ENCODE data around the gene TANGO6.

- TF ChIP-seq CTCF (conservative IDR thresholded peaks at IDR 0.05 in 1 of 2, IDR thresholded peaks at IDR 0.05 in 1 of 2; ENCODE audit: extremely low read depth in 1 of 2, insufficient read depth in 1 of 2, low read depth in 1 of 2, low read length in 2 of 2) (no peak), EZH2 (IDR thresholded peaks at IDR 0.05; ENCODE audit: borderline replicate concordance, low read length) (no peak)
Observed at GRCh38 chr16:68866933-68867332, 23.6 kb downstream of the TANGO6 start.
